Activated T-helper 2 cell treated with anti-CD3 and anti-CD28 coated beads, Interferon-gamma antibody, Interleukin-2, Interleukin-4, amounts not matched to agents 10 μg/mL and 5 μg/mL and 100 μg/mL, durations not matched to agents 14 hours and 24 hours and 36 hours (primary cell): ENCODE results near the gene RPL22L1. TPM values are rescaled to one million over a fixed set of nuclear protein-coding genes. Genes with fewer than 3 reads are reported as not detected.

Source experiments
- DNase-seq: peaks from one replicate; pipeline ENCODE4 v3.0.0; 2021; ENCODE audit warnings: low spot score
- H3K27ac Mint-ChIP-seq: one replicate; pipeline ENCODE4 v1.8.0; 2021; ENCODE audit warnings: mixed read lengths
- H3K27me3 Mint-ChIP-seq: one replicate; pipeline ENCODE4 v1.8.0; 2021; ENCODE audit warnings: low read depth, mixed read lengths
- H3K36me3 Mint-ChIP-seq: one replicate; pipeline ENCODE4 v1.8.0; 2021; ENCODE audit warnings: low read depth, mixed read lengths
- H3K4me1 Mint-ChIP-seq: one replicate; pipeline ENCODE4 v1.8.0; 2021; ENCODE audit warnings: low read depth, mixed read lengths
- H3K4me3 Mint-ChIP-seq: one replicate; pipeline ENCODE4 v1.8.0; 2021; ENCODE audit warnings: low read depth, mild to moderate bottlenecking, moderate library complexity, mixed read lengths
- H3K9me3 Mint-ChIP-seq: one replicate; pipeline ENCODE4 v1.8.0; 2021; ENCODE audit warnings: mixed read lengths
- intact Hi-C: fragments of 100-400 bp; cut with micrococcal nuclease; formaldehyde crosslinking; loops from one replicate; pipeline ENCODE4 v1.15.1; 2023
- total RNA-seq: library from RNA; stranded (reverse); gene quantifications from 2 replicates; pipeline ENCODE4 v1.2.3, GENCODE V29; 2022

The RPL22L1 gene
- total RNA-seq, 1 donor from 2014 or later, result 173 TPM

DNA sequence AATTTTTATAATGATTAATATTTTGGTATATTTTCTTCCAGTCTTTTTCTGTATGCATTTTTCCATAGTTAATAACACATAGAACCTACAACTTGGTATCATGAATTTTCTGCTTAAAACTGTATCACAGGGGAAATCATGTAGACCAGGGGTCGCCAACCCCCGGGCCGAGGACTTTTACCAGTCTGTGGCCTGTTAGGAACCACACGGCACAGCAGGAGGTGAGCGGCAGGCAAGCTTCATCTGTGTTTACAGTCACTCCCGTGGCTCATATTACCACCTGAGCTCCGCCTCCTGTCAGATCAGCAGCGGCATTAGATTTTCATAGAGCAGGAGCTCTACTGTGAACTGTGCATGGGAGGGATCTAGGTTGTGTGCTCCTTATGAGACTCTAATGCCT is 54.7 kb downstream of the RPL22L1 start:
- no peak overlapping the region for H3K27ac Mint-ChIP-seq
- H3K27me3 Mint-ChIP-seq, result peaks cover 5% of the 10 kb centered on the region
- DNase-seq, result no peak
- no peaks in the 10 kb centered on the region for H3K9me3 Mint-ChIP-seq
- H3K4me3 Mint-ChIP-seq, result no peak overlapping the region
- intact Hi-C loops, result no loop called here
- peaks cover 4% of the 10 kb centered on the region for H3K4me1 Mint-ChIP-seq
- no peaks in the 10 kb centered on the region for H3K36me3 Mint-ChIP-seq

Other genes with a start within 250 kb of the RPL22L1 start
- 9.8 and 10.8 TPM in 2 replicates for gene EIF5A2, start 38.4 kb upstream of the RPL22L1 start, total RNA-seq
- gene SLC2A2, start 156.5 kb upstream of the RPL22L1 start, total RNA-seq, result not detected in 2 replicates